Measurements from ENCODE around the gene ADCY5.

The ADCY5 gene

DNA sequence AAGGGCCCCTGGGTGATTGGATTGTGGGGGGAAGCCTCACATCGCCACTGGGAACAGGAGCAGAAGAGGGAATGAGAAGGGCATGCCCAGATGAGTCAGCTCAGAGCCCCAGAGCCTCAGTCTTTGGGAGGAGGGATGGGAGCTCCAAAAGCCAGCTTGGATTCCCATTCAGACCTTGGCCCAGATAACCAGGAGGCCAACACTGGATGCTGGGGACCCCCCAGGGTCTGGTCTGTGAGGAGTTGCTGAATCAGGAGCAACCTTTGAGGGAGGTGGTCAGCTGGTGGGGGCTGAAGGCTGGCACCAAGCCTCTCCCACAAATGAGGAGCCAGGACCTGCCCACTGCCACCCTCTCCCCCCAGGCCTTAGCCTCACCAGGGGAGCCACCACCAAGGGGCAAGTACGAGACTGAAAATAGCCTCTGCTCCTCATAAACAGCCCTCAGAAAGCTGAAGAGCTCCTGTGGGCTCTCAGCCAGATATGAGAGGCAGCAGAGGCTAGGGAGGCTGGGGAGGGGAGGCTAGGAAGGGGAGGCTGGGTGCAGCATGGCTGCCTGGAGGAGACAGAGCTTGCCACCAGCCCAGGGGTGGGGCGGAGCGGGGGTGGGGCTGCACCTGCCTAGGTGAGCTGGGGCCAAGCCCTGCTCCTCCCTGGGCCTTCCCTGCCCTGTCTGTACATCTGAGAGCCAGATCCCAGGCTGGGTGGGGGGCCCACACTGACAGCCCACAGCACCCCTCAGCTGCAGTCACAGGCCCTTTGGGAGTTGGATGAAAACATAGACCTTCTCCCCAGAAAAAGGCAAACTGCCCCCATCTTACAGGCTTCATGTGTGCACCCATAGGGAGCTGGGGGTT is 147.3 kb downstream of the ADCY5 start:
- no peak for DNase-seq (ENCODE audit: low read depth in 2 of 2)

- DNase-seq (ENCODE audit: low read depth in 2 of 2) = no peak
These were observed 148.3 kb downstream of the ADCY5 start for GRCh38 chr3:123300583-123300982.

DNA sequence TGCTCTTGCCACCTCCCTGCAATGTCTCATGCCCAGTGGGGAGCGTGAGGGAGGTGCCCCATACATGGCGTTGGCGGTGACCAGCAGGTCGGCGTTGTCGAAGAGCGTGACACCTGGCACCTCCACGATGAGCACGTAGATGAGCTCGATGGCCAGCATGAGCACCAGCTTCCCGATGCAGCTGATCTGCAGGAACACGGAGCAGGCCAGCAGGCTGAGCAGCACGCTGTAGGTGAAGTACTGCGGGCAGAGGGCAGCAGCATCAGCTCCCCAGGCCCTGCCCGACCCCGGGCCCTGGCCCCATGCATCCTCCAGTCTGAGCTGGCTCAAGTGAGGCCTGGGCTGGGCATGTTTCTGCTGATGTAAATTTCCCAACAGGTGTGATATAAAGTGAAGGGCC is 148.8 kb downstream of the ADCY5 start:
- no peak for DNase-seq (ENCODE audit: low read depth in 2 of 2)

DNA sequence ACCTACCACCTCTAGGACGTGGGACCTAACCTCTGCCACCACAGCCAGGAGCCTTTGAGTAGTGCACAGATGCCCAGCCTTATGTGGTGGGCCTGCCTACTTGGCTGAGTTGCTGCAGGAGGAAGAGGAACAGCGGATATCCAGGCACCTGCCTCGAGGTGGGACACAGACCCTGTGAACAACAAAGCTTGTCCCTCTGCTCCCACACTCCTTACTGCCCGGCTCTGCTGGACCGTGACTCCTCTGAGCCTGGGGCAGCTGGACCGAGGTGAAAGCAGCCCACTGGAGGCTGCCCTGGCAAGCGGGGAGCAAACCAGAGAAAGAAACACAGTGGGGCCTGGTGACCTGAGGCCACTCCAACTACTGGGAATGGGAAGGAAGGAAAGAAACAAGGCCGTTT is 149.3 kb downstream of the ADCY5 start:
- DNase-seq (ENCODE audit: low read depth in 2 of 2) = no peak

DNA sequence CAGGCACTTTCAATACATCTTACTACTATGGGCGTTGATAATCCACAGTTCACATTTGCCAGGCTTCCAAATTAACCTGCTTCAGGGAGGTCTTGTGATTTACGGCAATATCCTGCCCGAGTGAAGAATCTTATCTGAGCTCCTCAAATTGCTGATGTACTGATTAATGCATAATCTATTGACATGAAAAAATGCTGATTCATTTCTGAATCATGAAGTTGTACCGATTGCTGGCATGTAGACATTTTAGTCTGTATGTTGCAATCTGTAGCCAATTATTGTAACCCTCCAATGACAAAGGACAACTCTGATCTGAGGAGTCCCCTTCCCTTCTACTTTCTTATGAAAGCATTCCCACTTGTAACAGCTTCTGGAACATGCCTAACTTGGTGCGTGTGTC is 150.0 kb downstream of the ADCY5 start:
- peak in 1 of 2 experiments; percentile 3 for DNase-seq (ENCODE audit: low read depth in 2 of 2)

DNA sequence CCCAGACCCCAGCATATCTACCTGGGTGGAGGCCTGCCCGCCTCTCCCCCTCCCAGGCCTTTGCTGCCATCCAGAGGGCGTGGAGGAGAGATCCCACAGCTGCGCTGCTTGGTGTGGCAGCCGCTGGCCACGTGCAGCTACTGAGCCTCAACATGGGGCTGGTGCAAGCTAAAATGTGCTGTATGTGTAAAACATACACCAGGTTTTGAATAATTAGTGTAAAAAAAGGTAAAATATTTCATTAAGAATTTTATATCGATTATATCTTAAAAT is 151.3 kb downstream of the ADCY5 start:
- no peak for DNase-seq (ENCODE audit: low read depth in 2 of 2)

- DNase-seq (ENCODE audit: low read depth in 2 of 2) = no peak
These were observed 151.9 kb downstream of the ADCY5 start for GRCh38 chr3:123296836-123297626.

GRCh38 chr3:123296261-123296660 is 152.6 kb downstream of the ADCY5 start:
- no peak for DNase-seq (ENCODE audit: low read depth in 2 of 2)

DNA sequence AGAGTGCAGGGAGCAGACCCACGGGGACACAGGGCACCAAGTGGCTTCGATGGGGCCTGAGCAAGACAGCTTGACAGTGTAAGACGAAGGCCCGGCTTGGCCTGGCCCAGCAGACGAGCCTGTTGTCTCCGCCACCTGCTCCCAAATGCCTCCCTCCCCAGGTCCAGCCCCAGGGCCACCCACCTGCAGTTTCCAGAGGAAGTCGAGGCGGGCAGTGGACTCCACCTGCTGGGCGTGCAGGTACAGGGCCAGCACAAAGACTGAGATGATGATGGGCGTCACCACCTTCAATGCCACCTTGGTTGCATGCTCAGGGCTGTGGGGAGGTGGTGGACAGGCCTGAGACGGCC is 153.0 kb downstream of the ADCY5 start:
- no peak for DNase-seq (ENCODE audit: low read depth in 2 of 2)

GRCh38 chr3:123295171-123295900 is 153.6 kb downstream of the ADCY5 start:
- DNase-seq (ENCODE audit: low read depth in 2 of 2) = no peak

DNA sequence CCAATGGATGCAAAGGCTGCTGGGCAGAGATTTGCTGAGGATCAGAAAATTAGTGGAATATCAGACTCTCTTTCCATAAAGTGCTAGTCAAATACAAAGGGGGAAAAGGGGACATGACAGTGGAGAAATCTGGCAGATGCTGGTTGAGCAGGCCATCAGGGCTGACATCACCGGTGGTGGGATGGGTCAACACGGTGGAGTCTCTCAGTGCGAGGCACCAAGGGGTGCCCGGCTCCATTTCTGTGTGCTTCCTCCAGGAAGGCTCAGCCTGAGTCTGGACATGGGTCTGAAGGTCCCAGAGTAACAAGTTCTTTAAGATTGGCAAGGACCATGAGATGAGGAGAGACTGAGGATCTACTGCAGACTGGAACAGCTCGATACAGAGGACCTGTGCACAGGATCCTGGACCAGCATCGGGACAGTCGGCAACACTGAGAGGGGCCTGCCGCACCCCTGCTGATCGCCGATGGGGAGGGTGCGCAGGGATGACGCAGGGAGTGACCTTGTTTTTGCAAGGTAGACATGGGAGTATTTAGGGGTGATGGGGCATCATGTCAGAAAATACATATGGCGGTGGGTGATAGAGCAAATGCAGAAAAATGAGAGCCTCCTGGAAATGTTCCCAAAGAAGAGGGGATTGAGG is 154.5 kb downstream of the ADCY5 start:
- DNase-seq (ENCODE audit: low read depth in 2 of 2) = no peak

GRCh38 chr3:123292321-123293310 is 156.3 kb downstream of the ADCY5 start:
- DNase-seq (ENCODE audit: low read depth in 2 of 2) = no peak

GRCh38 chr3:123291404-123291803 is 157.5 kb downstream of the ADCY5 start:
- no peak for DNase-seq (ENCODE audit: low read depth in 2 of 2)

DNA sequence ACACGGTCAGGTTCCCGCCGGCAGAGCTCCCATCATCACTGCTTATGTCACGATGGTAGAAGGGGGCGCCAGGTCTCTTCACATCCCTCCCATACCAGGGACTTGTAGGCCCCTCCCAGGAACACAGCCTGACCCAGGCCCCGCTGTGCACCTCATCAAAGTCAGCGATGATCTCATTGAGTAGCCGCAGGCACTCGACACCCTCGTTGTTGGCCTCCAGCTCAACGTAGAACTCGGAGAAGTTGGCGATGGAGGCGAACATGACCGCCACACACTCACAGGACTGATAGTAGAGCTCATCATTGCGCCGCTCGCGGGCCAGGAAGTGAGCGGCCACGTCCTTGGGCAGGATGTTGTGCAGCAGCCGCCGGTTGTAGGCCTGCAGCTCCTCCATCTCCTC is 157.9 kb downstream of the ADCY5 start:
- DNase-seq (ENCODE audit: low read depth in 2 of 2) = no peak

- DNase-seq (ENCODE audit: low read depth in 2 of 2) = no peak
These were observed 158.6 kb downstream of the ADCY5 start for GRCh38 chr3:123290107-123290930.

DNA sequence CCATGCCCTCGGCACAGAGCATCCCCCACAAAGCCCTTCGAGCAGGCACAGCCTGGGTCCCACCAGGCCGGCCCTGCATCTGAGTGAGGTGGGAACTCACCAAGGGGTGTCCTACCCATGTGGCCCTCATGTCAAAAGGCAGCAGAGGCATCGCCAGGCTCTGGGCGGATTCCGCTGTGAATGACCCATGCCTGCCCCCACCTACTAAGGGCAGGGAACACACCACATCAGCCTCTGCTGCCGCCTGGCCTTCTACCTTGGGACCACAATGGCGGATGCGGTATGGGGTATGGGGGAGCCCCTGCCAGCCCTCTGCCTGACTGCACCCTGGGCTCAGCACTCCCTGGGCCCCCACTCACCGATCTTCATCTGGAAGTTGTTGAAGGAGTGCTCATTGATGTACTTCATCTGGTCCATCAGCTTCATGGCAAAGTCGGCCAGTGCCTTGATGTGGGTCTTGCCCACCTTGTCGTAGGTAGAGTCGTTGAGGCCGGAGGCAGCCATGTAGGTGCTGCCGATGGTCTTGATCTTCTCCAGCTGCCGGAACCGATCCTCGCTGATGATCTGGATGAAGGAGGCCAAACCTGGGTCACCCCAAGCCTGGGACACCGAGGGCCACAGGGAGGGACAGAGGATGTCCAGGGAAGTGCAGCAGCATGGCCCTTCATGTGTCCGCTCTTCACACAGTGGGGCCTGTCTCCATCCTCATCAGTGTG is 159.3 kb downstream of the ADCY5 start:
- DNase-seq (ENCODE audit: low read depth in 2 of 2) = no peak

- DNase-seq (ENCODE audit: low read depth in 2 of 2) = no peak
These were observed 161.0 kb downstream of the ADCY5 start for GRCh38 chr3:123287962-123288302.

GRCh38 chr3:123287051-123287961 is 161.6 kb downstream of the ADCY5 start:
- DNase-seq (ENCODE audit: low read depth in 2 of 2) = no peak

Measured in fibroblast of skin of left quadriceps (primary cell).